Effector CD8-positive, alpha-beta T cell (primary cell): Measurements from ENCODE around the gene TTC7B.
"Not testable (repeated sequence)": the region's sequence is repeated elsewhere in the genome, so short reads cannot be mapped to it uniquely, and the experiment has no call there.

Source experiments
- DNase-seq: peaks from one replicate; lab custom pipeline; 2025; lab: John Stamatoyannopoulos, UW

The TTC7B gene

GRCh38 chr14:90545382-90545781, 270.8 kb downstream of the TTC7B start:
- DNase-seq, result no peak

- no peak for DNase-seq
Observed at GRCh38 chr14:90544971-90545370, 271.3 kb downstream of the TTC7B start.

- DNase-seq, result no peak
Observed at GRCh38 chr14:90544566-90544965, 271.7 kb downstream of the TTC7B start.

- DNase-seq, result no peak
Observed at GRCh38 chr14:90543876-90544275, 272.4 kb downstream of the TTC7B start.

- no peak for DNase-seq
Observed at GRCh38 chr14:90541076-90541634, 275.1 kb downstream of the TTC7B start.

- no peak for DNase-seq
Observed at GRCh38 chr14:90540437-90540836, 275.8 kb downstream of the TTC7B start.

- DNase-seq, result no peak
Observed at GRCh38 chr14:90539996-90540395, 276.2 kb downstream of the TTC7B start.

- no peak for DNase-seq
Observed at GRCh38 chr14:90539496-90539775, 276.8 kb downstream of the TTC7B start.

- no peak for DNase-seq
Observed at GRCh38 chr14:90538716-90539495, 277.3 kb downstream of the TTC7B start.

GRCh38 chr14:90538095-90538494, 278.1 kb downstream of the TTC7B start:
- no peak for DNase-seq

GRCh38 chr14:90536511-90537191, 279.6 kb downstream of the TTC7B start:
- DNase-seq, result no peak

- DNase-seq, result no peak
Observed at GRCh38 chr14:90536092-90536491, 280.1 kb downstream of the TTC7B start.

GRCh38 chr14:90535556-90536090, 280.6 kb downstream of the TTC7B start:
- no peak for DNase-seq

- no peak for DNase-seq
Observed at GRCh38 chr14:90534838-90535555, 281.2 kb downstream of the TTC7B start.

GRCh38 chr14:90534091-90534837, 282.0 kb downstream of the TTC7B start:
- no peak for DNase-seq

- no peak for DNase-seq
Observed at GRCh38 chr14:90533591-90534021, 282.6 kb downstream of the TTC7B start.

- no peak for DNase-seq
Observed at GRCh38 chr14:90532826-90533525, 283.3 kb downstream of the TTC7B start.

GRCh38 chr14:90531497-90531896, 284.7 kb downstream of the TTC7B start:
- DNase-seq, result no peak

- DNase-seq, result no peak
Observed at GRCh38 chr14:90530523-90530922, 285.7 kb downstream of the TTC7B start.

- no peak for DNase-seq
Observed at GRCh38 chr14:90527978-90528377, 288.3 kb downstream of the TTC7B start.

- not testable (repeated sequence) for DNase-seq
Observed at GRCh38 chr14:90526536-90526935, 289.7 kb downstream of the TTC7B start.
